T1000 (cell line): Measurements from ENCODE around the gene HMG20B.

Experiments
- DNase-seq: peaks from one replicate; lab custom pipeline; 2025; ENCODE audit warnings: mixed read lengths; lab: John Stamatoyannopoulos, UW

Gene HMG20B

GRCh38 chr19:3537101-3537437 is 35.7 kb upstream of the HMG20B start:
- no peak for DNase-seq

GRCh38 chr19:3537438-3538240 is 35.1 kb upstream of the HMG20B start:
- DNase-seq: no peak

- no peak for DNase-seq
Measured at GRCh38 chr19:3538258-3538929, 34.4 kb upstream of the HMG20B start.

- peak; percentile 13 for DNase-seq
Measured at GRCh38 chr19:3538965-3539755, 33.6 kb upstream of the HMG20B start, which contains the start of gene TEKTIP1. TEKTIP1 (plus strand) TSS chr19:3539174; CDS start chr19:3539178, 4 bp downstream.

GRCh38 chr19:3539756-3540118 is 33.0 kb upstream of the HMG20B start:
- DNase-seq: no peak

GRCh38 chr19:3543150-3544057 is 29.3 kb upstream of the HMG20B start:
- no peak for DNase-seq

- no peak for DNase-seq
Measured at GRCh38 chr19:3544058-3544376, 28.7 kb upstream of the HMG20B start.

GRCh38 chr19:3544742-3545668 is 27.7 kb upstream of the HMG20B start:
- DNase-seq: peak; percentile 58

GRCh38 chr19:3545669-3546034 is 27.1 kb upstream of the HMG20B start:
- DNase-seq: no peak

GRCh38 chr19:3546119-3546518 is 26.6 kb upstream of the HMG20B start:
- DNase-seq: no peak

GRCh38 chr19:3547301-3547731 is 25.4 kb upstream of the HMG20B start:
- no peak for DNase-seq

- DNase-seq: no peak
Measured at GRCh38 chr19:3547767-3548282, 24.9 kb upstream of the HMG20B start.

GRCh38 chr19:3548606-3549005 is 24.1 kb upstream of the HMG20B start:
- DNase-seq: peak; percentile 18

- no peak for DNase-seq
Measured at GRCh38 chr19:3549816-3550215, 22.9 kb upstream of the HMG20B start.

- no peak for DNase-seq
Measured at GRCh38 chr19:3550947-3551791, 21.6 kb upstream of the HMG20B start.

GRCh38 chr19:3551792-3552095 is 21.0 kb upstream of the HMG20B start:
- DNase-seq: no peak

- no peak for DNase-seq
Measured at GRCh38 chr19:3554254-3555083, 18.3 kb upstream of the HMG20B start.

GRCh38 chr19:3555653-3556422 is 16.9 kb upstream of the HMG20B start:
- no peak for DNase-seq
